SK-N-SH (cell line): ENCODE results near the gene KRTAP4-4.

Experiments
- NRF1 ChIP-seq: IDR thresholded peaks from 2 replicates; pipeline ENCODE4 v1.6.1; 2012; ENCODE audit warnings: low read depth, mild to moderate bottlenecking, low read length
- RAD21 ChIP-seq: IDR thresholded peaks from 2 replicates; pipeline ENCODE4 v1.6.1; 2012; ENCODE audit warnings: mild to moderate bottlenecking, low read length
- RCOR1 ChIP-seq: fragments of 150-350 bp; IDR thresholded peaks from 2 replicates; pipeline ENCODE4 v1.6.1; 2017; ENCODE audit warnings: antibody characterized with exemption, low read length
- SIN3A ChIP-seq: IDR thresholded peaks from 2 replicates; pipeline ENCODE4 v1.6.1; 2012; ENCODE audit warnings: low read depth, mild to moderate bottlenecking, low read length, moderate library complexity, borderline replicate concordance
- TF ChIP-seq, protein P1 (sequence below): fragments of 150-350 bp; IDR thresholded peaks from 2 replicates; pipeline ENCODE4 v1.6.1; 2017; ENCODE audit warnings: antibody characterized with exemption, low read length, low read depth, borderline replicate concordance

DNA sequence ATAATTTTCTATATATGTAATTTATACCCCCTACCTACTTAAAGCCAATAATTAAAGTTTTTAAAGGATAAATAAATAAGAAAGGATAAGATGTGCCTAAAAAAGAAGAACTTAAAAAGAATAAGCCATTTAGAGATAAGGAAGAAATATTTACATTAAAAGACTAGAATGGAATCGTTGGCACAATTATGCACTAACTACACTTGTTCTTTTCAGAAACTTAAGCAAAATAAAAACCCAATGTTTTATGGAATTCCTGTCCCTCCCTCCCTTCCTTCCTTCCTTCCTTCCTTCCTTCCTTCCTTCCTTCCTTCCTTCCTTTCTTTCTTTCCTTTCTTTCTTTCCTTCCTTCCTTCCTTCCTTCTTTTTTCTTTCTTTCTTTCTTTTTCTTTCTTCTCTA is 15.7 kb downstream of the KRTAP4-4 start:
- TF ChIP-seq RCOR1 (no peak), NRF1 (no peak), RAD21 (no peak), SIN3A (no peak)
- TF ChIP-seq, protein P1, sequence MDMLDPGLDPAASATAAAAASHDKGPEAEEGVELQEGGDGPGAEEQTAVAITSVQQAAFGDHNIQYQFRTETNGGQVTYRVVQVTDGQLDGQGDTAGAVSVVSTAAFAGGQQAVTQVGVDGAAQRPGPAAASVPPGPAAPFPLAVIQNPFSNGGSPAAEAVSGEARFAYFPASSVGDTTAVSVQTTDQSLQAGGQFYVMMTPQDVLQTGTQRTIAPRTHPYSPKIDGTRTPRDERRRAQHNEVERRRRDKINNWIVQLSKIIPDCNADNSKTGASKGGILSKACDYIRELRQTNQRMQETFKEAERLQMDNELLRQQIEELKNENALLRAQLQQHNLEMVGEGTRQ: no peak
